Cerebellar nuclear complex (tissue), 1 donor: ENCODE results near the gene JAM2.
"Not testable (repeated sequence)": the region's sequence is repeated elsewhere in the genome, so short reads cannot be mapped to it uniquely, and the experiment has no call there.

Experiments
- DNase-seq, 2 experiments: peaks; one replicate each; lab custom pipeline; 2025; lab: John Stamatoyannopoulos, UW

Gene JAM2

GRCh38 chr21:25638660-25639550 is at the start of gene JAM2:
TSS of gene JAM2 (plus strand) at chr21:25639258. CDS start at chr21:25639822, 564 bp downstream.
- DNase-seq, result no peak

- DNase-seq, result no peak
Observed at GRCh38 chr21:25589887-25590286, 49.2 kb upstream of the JAM2 start.

- peak in 1 of 2 experiments; percentile 39 for DNase-seq
Observed at GRCh38 chr21:25607151-25608043, 31.7 kb upstream of the JAM2 start, which contains the start of gene MRPL39. TSS of gene MRPL39 (minus strand) at chr21:25607481. CDS start at chr21:25607475, 6 bp downstream.

GRCh38 chr21:25608044-25608737 is 30.9 kb upstream of the JAM2 start:
- peak in 1 of 2 experiments; percentile 20 for DNase-seq

- DNase-seq, result no peak
Observed at GRCh38 chr21:25614441-25614840, 24.6 kb upstream of the JAM2 start.

GRCh38 chr21:25615880-25616279 is 23.2 kb upstream of the JAM2 start:
- no peak for DNase-seq

- no peak for DNase-seq
Observed at GRCh38 chr21:25619198-25619597, 19.9 kb upstream of the JAM2 start.

- DNase-seq, result no peak
Observed at GRCh38 chr21:25624511-25624910, 14.5 kb upstream of the JAM2 start.

- no peak for DNase-seq
Observed at GRCh38 chr21:25625036-25625435, 14.0 kb upstream of the JAM2 start.

GRCh38 chr21:25625776-25626555 is 13.1 kb upstream of the JAM2 start:
- not testable (repeated sequence) for DNase-seq

- no peak for DNase-seq
Observed at GRCh38 chr21:25626757-25627156, 12.3 kb upstream of the JAM2 start.

GRCh38 chr21:25632296-25632695 is 6.8 kb upstream of the JAM2 start:
- DNase-seq, result no peak

GRCh38 chr21:25635310-25635709 is 3.7 kb upstream of the JAM2 start:
- DNase-seq, result no peak

GRCh38 chr21:25636727-25637126 is 2.3 kb upstream of the JAM2 start:
- DNase-seq, result no peak

- DNase-seq, result no peak
Observed at GRCh38 chr21:25637851-25638659, 1.0 kb upstream of the JAM2 start.

- no peak for DNase-seq
Observed at GRCh38 chr21:25639551-25640201, 618 bp downstream of the JAM2 start.

GRCh38 chr21:25640202-25640942 is 1.3 kb downstream of the JAM2 start:
- DNase-seq, result no peak

- no peak for DNase-seq
Observed at GRCh38 chr21:25640943-25641292, 1.9 kb downstream of the JAM2 start.

GRCh38 chr21:25643486-25643885 is 4.4 kb downstream of the JAM2 start:
- no peak for DNase-seq
